PC-9 (cell line): ENCODE results near the gene RAB22A. TPM values are rescaled to one million over a fixed set of nuclear protein-coding genes. Genes with fewer than 3 reads are reported as not detected.

Source experiments
- BruUV-seq: library from RNA; stranded (reverse); fragments of 400-500 nt; replicated peaks from 2 replicates; lab custom pipeline; 2021; lab: Mats Ljungman, UMichigan
- CTCF ChIA-PET: fragments of 300-600 bp; sonication (Branson Sonifier 250); formaldehyde crosslinking; loops from one replicate; lab custom pipeline; 2022; ENCODE audit warnings: antibody characterized with exemption; lab: Charles Lee
- POLR2A ChIA-PET: fragments of 300-600 bp; sonication (Branson Sonifier 250); formaldehyde crosslinking; loops from one replicate; lab custom pipeline; 2022; ENCODE audit warnings: antibody characterized with exemption; ENCODE audit not compliant: unreplicated experiment; lab: Charles Lee
- DNase-seq, 2 experiments: peaks; one replicate each; pipeline versions ENCODE4 v3.0.0 to v3.0.0-alpha.2; 2015 to 2022; ENCODE audit warnings: mixed read lengths in 1 of 2
- H2AFZ ChIP-seq: fragments of 200-600 bp; sonication (generic); 2 replicates; pipeline ENCODE4 v1.8.1; 2017; ENCODE audit warnings: antibody characterized with exemption
- H3F3A ChIP-seq: fragments of 200-600 bp; sonication (generic); 2 replicates; pipeline ENCODE4 v1.8.1; 2017; ENCODE audit warnings: antibody characterized with exemption, mild to moderate bottlenecking, low read depth; ENCODE audit not compliant: insufficient read depth
- H3K27ac ChIP-seq: fragments of 200-600 bp; sonication (generic); 2 replicates; pipeline ENCODE4 v1.6.1; 2016; ENCODE audit warnings: mixed run types
- H3K27me3 ChIP-seq: fragments of 200-600 bp; sonication (generic); 2 replicates; pipeline ENCODE4 v1.6.1; 2016; ENCODE audit warnings: low read depth, mixed run types; ENCODE audit not compliant: insufficient read depth
- H3K36me3 ChIP-seq: fragments of 200-600 bp; sonication (generic); 2 replicates; pipeline ENCODE4 v1.6.1; 2016; ENCODE audit warnings: low read depth, mixed run types
- H3K4me1 ChIP-seq: fragments of 200-600 bp; sonication (generic); replicated peaks from 2 replicates; pipeline ENCODE4 v1.6.1; 2016; ENCODE audit warnings: mixed run types; ENCODE audit not compliant: insufficient read depth
- H3K4me2 ChIP-seq: fragments of 200-600 bp; sonication (generic); 2 replicates; pipeline ENCODE4 v1.6.1; 2017; ENCODE audit warnings: mixed run types
- H3K4me3 ChIP-seq: fragments of 200-600 bp; sonication (generic); 2 replicates; pipeline ENCODE4 v1.6.1; 2016; ENCODE audit warnings: mixed run types
- H3K79me2 ChIP-seq: fragments of 200-600 bp; sonication (generic); 2 replicates; pipeline ENCODE4 v1.6.1; 2017; ENCODE audit warnings: low read depth, mixed run types
- H3K9me2 ChIP-seq: fragments of 200-600 bp; sonication (generic); 2 replicates; pipeline ENCODE4 v1.8.1; 2017; ENCODE audit warnings: mild to moderate bottlenecking; ENCODE audit not compliant: insufficient read depth
- H3K9me3 ChIP-seq: fragments of 200-600 bp; sonication (generic); 2 replicates; pipeline ENCODE4 v1.8.1; 2016; ENCODE audit warnings: low read depth; ENCODE audit not compliant: insufficient read depth
- H4K20me1 ChIP-seq: fragments of 200-600 bp; sonication (generic); 2 replicates; pipeline ENCODE4 v1.8.1; 2017; ENCODE audit not compliant: insufficient read depth
- EZH2 ChIP-seq: fragments of 200-600 bp; sonication (generic); IDR thresholded peaks from 2 replicates; pipeline ENCODE4 v1.8.0; 2017; ENCODE audit warnings: antibody characterized with exemption, low read depth
- intact Hi-C: fragments of 100-400 bp; cut with micrococcal nuclease; formaldehyde crosslinking; loops from one replicate; pipeline ENCODE4 v1.10.0; 2022; ENCODE audit not compliant: unreplicated experiment
- total RNA-seq: library from RNA; stranded (reverse); gene quantifications from 2 replicates; pipeline ENCODE4 v1.2.3, GENCODE V29; 2021
- TF ChIP-seq, protein P1 (sequence below): fragments of 200-600 bp; sonication (generic); conservative IDR thresholded peaks from 2 replicates; pipeline ENCODE4 v1.6.1; 2017; ENCODE audit warnings: mixed run types, antibody characterized with exemption, mild to moderate bottlenecking, moderate library complexity

RAB22A gene
- total RNA-seq, 1 experiment from 2014 or later, result 28.9 TPM

DNA sequence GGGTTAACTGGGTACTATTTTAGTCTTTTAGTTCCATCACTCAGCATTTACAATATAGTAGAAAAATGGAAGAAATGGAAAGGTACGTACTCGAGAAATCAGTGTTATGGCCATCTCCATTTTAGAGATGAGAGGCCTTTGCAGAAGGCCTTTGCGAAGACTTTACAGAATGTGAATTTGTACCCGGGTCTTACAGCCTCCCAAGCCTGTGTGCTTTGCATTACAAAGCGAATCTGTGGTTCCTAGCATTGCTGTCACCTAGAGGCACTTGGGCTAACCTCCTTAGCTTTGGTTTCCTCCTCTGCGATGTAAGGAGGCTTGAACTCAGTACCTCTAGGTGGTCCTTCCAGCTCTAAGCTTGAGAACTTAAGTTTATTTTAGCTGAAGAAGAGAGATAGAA is 90.4 kb downstream of the RAB22A start:
- no peak overlapping the region for H3K27ac ChIP-seq
- H3K27me3 ChIP-seq, result no peaks in the 10 kb centered on the region
- no peak for TF ChIP-seq EZH2
- TF ChIP-seq, protein P1, sequence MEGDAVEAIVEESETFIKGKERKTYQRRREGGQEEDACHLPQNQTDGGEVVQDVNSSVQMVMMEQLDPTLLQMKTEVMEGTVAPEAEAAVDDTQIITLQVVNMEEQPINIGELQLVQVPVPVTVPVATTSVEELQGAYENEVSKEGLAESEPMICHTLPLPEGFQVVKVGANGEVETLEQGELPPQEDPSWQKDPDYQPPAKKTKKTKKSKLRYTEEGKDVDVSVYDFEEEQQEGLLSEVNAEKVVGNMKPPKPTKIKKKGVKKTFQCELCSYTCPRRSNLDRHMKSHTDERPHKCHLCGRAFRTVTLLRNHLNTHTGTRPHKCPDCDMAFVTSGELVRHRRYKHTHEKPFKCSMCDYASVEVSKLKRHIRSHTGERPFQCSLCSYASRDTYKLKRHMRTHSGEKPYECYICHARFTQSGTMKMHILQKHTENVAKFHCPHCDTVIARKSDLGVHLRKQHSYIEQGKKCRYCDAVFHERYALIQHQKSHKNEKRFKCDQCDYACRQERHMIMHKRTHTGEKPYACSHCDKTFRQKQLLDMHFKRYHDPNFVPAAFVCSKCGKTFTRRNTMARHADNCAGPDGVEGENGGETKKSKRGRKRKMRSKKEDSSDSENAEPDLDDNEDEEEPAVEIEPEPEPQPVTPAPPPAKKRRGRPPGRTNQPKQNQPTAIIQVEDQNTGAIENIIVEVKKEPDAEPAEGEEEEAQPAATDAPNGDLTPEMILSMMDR, result no peak
- ChIA-PET CTCF (no interaction called here), POLR2A (no interaction called here)
- H3F3A ChIP-seq, result 0 out of 2 replicates have a peak, but pooled peaks cover 4% of the 10 kb centered on the region
- intact Hi-C loops, result no loop called here
- H3K4me3 ChIP-seq, result no peak overlapping the region
- H2AFZ ChIP-seq, result no peak overlapping the region
- BruUV-seq, result no TSS peak
- peaks cover 7% of the 10 kb centered on the region; the same call in 1 of the 2 replicates for H3K36me3 ChIP-seq
- no peak for DNase-seq
- no peak overlapping the region for H3K4me2 ChIP-seq
- H3K79me2 ChIP-seq, result peaks cover 100% of the 10 kb centered on the region
- H3K9me3 ChIP-seq, result no peaks in the 10 kb centered on the region
- H3K9me2 ChIP-seq, result no peaks in the 10 kb centered on the region
- no peaks in the 10 kb centered on the region for H3K4me1 ChIP-seq
- H4K20me1 ChIP-seq, result peaks cover 87% of the 10 kb centered on the region

DNA sequence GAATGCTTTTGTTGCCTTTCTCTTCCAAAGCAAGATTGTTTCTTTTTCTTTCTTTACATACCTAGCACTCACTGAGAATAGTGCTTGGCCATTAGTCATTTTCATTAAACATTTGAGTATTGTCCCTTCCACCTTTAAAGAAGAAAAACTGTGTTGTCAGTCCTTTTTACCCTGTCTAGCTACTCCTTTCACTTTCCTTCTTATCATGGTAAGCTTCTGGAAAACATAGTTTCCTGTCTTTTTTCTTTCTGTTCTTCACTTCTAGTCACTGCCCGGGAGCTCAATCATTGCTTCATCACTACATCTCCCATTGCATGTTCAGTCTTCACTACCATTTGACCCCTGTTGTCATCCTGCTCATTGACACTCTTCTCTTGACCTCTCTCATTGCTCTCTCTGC is 91.6 kb downstream of the RAB22A start:
- Histone ChIP-seq H3K9me3 (no peaks in the 10 kb centered on the region), H3K9me2 (no peaks in the 10 kb centered on the region), H3K4me1 (0 out of 2 replicates have a peak, but pooled peaks cover 5% of the 10 kb centered on the region), H3K4me3 (no peak overlapping the region), H3K27ac (no peak overlapping the region), H3F3A (peaks cover 8% of the 10 kb centered on the region; the same call in 1 of the 2 replicates), H3K4me2 (no peak overlapping the region), H4K20me1 (peaks cover 85% of the 10 kb centered on the region), H2AFZ (no peak overlapping the region), H3K79me2 (peaks cover 99% of the 10 kb centered on the region), H3K27me3 (no peaks in the 10 kb centered on the region), H3K36me3 (no peaks in the 10 kb centered on the region)
- CTCF ChIA-PET, result no interaction called here
- no peak for DNase-seq
- intact Hi-C loops, result no loop called here
- TF ChIP-seq EZH2, result no peak
- TF ChIP-seq, protein P1, result no peak
- no TSS peak for BruUV-seq
- POLR2A ChIA-PET, result no interaction called here

DNA sequence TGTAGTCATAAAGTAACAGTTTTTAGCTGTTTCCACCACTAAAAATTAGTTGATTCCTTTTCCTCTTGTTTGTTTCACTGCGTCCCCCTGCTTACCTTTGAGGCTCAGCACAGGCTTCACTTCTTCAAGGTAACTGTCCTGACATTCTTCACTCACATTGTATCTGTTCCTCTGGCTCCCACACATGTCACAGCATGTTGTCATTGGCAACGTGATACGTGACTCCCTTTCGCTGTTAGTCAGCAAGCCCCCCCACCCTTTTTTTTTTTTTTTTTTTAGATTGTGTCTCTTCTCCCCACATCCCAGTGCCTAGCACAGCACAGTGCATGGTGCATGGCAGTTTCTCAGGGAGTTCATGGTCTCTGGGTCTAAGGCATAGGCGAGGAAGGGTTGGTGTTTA is 92.8 kb downstream of the RAB22A start:
- no peaks in the 10 kb centered on the region for H3K9me2 ChIP-seq
- H3K4me1 ChIP-seq, result peaks cover 14% of the 10 kb centered on the region; the same call in 1 of the 2 replicates
- no peak overlapping the region for H2AFZ ChIP-seq
- DNase-seq, result no peak
- peaks cover 9% of the 10 kb centered on the region; the same call in 1 of the 2 replicates for H3F3A ChIP-seq
- no peaks in the 10 kb centered on the region for H3K27me3 ChIP-seq
- H3K9me3 ChIP-seq, result no peaks in the 10 kb centered on the region
- H3K4me3 ChIP-seq, result no peak overlapping the region
- no peak overlapping the region for H3K4me2 ChIP-seq
- intact Hi-C loops, result no loop called here
- TF ChIP-seq EZH2, result no peak
- TF ChIP-seq, protein P1, result no peak
- no TSS peak for BruUV-seq
- peaks cover 99% of the 10 kb centered on the region for H3K79me2 ChIP-seq
- ChIA-PET CTCF (no interaction called here), POLR2A (no interaction called here)
- no peak overlapping the region for H3K27ac ChIP-seq
- H3K36me3 ChIP-seq, result no peaks in the 10 kb centered on the region
- H4K20me1 ChIP-seq, result peaks cover 80% of the 10 kb centered on the region
